Femur (tissue), 1 donor: ENCODE data around the gene ADGRA1.
"Not testable (repeated sequence)": the region's sequence is repeated elsewhere in the genome, so short reads cannot be mapped to it uniquely, and the experiment has no call there.

Experiments
- DNase-seq: peaks from one replicate; pipeline ENCODE4 v3.0.0-alpha.2; 2017

Gene ADGRA1

GRCh38 chr10:133166828-133167692 is 79.3 kb downstream of the ADGRA1 start:
- DNase-seq, result peak; percentile 60

GRCh38 chr10:133167693-133168616 is 80.2 kb downstream of the ADGRA1 start:
- no peak for DNase-seq

DNA sequence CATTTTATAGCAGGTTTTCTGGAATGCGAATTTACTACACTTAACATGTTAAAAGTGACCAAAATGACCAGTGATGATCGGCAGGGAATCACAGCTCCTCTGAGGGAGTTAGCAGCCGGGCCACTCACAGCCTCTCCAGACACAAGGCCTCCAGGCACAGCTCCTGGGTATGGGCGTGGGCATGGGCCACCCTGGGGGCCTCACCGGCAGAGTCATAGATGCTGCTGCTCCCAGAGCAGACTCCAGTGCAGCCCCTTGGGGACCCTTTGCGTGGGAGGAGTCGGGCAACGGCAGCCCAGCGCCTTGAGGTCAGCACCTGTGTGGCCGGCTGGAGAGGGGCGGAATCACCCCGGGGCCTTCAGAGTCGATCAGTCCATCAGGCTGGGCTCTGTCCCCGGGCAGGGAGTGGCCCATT is 80.9 kb downstream of the ADGRA1 start:
- no peak for DNase-seq

- no peak for DNase-seq
These were observed 81.6 kb downstream of the ADGRA1 start for GRCh38 chr10:133169173-133169947.

DNA sequence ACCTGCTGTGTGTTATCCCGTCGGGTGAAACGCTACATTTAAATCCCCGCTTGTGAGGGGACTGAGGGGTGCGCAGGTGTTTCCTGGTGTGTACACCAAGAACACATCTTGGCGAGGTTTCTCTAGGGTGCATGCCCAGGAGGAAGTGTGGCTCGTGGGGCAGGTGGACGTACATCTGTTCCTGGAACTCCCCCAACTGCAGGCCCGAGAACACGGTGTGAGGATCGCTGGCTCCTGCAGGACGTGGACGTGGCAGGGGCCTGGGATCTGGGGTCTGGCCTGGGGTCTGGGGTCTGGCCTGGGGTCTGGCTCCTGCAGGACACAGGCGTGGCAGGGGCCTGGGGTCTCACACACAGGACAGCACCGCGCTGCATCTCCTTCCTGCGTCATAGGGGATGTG is 82.4 kb downstream of the ADGRA1 start:
- no peak for DNase-seq

DNA sequence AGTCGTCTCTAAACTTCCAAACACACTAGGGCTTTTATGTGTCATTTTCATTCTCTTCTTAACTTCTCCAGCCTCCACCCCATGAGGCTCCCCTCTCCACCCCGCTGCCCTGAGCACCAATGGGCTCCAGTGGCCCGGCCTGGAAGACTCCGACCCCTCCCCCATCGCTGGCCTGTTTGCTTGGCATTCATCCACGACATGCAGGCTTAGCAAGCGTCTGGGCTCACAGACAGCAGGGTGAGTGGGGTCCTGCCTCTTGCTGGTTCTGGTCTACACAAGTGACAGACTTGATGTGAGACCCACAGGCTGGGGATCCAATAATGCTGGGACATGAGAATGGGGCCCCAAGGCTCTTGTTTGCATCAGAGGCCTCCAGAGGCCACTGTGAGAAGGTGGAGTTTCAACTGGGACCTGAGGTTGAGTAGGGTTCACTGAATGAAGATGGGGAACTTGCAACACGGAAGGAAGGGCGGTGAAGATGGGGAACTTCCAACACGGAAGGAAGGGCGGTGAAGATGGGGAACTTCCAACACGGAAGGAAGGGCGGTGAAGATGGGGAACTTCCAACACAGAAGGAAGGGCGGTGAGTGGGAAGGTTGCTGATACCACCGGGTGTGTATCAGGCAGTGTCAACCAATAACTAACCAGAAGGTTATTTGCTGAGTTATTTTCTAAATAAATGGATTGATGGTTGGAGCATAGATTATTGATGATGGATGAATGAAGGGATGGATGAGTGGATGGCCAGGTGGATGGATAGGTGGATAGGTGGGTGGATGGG is 86.3 kb downstream of the ADGRA1 start:
- no peak for DNase-seq

DNA sequence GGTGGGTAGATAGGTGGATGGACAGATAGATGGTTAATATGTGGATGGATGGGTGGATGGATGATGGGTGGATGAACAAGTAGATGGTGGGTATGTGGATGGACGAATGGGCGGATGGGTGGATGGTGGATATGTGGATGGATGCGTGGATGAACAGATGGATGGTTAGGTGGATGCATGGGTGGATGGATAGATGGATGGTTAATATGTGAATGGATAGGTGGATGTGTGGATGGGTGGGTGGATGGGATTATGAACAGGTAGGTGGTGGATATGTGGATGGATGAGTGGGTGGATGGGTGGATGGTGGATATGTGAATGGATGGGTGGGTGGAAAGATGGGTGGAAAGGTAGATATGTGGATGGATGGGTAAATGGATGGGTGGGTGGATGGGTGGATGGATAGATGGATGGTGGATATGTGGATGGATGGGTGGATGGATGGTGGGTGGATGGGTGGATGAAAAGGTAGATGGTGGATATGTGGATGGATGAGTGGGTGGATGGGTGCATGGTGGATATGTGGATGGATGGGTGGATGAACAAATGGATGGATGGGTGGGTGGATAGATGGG is 87.1 kb downstream of the ADGRA1 start:
- no peak for DNase-seq

- not testable (repeated sequence) for DNase-seq
These were observed 87.9 kb downstream of the ADGRA1 start for GRCh38 chr10:133175624-133176023.

DNA sequence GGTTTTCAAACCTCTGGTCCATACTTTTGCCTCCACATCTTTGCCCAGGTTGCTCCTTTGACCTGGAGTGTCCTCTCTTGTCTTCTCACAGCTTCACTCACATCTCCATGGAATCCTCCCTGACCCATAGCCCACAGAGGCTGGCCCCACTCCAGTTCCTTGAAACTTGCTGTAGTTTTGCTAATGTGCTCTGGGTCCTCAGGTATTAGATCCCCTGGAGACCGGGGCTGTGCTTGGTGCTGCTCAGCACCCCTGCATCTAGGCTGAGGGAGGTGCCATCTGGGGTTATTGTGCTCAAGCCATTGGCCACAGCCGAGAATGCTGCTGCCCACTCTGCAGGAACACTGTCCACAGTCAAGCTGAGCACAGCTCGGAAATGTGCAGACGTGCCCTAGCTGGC is 88.8 kb downstream of the ADGRA1 start:
- DNase-seq, result no peak

GRCh38 chr10:133177380-133178157 is 89.8 kb downstream of the ADGRA1 start:
- no peak for DNase-seq

DNA sequence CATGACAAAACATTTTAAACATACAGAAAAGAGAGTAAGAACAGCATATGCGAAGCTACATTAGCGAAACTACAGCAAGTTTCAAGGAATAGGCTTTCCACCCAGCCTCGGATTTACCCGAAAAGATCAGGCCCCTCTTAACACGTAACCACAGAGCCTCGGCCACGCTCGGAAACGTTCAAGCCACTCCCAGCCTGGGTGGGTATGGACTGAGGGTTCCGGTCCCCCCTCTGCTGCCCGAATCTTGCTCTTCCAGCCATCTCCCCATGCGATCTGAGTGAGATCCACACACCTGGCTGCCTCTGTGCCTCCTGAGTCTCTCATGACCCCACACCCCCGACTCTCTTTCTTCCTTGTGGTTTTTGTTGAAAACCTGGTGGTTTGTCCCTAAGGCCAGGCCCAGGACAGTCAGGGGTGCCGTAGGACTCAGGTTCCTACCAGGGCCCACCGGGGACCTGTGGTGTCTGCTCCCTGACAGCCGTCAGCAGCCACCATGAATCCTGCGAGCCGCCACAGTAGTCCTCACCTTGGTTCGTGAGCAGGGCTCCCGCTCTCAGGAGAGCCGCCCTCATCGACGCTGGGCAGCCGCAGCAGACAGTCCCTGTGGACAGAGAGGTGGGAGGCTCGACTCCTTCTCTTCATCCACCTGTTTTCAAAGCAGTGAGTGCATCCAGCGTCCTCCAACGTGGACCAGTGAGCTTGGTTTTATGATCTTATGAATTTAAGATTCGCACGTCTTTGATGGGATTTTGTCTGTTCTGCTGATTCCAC is 90.8 kb downstream of the ADGRA1 start:
- DNase-seq, result no peak

GRCh38 chr10:133179128-133179520 is 91.4 kb downstream of the ADGRA1 start:
- DNase-seq, result no peak

DNA sequence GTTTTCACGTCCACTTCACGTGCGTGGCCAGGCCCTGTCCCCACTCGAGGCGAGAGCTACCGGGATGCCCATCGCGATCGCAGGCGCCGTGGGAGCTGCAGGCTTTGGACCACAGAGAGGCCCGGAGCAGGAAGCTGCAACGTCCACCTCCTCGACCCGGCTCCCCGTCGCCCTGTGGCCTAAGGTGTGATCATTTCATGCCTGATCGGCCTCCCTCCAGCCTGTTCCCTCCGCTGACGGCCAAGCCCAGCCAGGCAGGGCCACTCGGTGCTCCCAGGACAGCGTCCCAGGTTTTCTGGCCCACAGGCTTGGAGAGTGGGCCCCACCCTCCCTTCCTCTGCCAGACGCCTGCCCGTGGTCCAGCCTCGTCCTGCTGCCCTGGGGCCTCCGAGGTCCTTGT is 91.9 kb downstream of the ADGRA1 start:
- DNase-seq, result no peak

DNA sequence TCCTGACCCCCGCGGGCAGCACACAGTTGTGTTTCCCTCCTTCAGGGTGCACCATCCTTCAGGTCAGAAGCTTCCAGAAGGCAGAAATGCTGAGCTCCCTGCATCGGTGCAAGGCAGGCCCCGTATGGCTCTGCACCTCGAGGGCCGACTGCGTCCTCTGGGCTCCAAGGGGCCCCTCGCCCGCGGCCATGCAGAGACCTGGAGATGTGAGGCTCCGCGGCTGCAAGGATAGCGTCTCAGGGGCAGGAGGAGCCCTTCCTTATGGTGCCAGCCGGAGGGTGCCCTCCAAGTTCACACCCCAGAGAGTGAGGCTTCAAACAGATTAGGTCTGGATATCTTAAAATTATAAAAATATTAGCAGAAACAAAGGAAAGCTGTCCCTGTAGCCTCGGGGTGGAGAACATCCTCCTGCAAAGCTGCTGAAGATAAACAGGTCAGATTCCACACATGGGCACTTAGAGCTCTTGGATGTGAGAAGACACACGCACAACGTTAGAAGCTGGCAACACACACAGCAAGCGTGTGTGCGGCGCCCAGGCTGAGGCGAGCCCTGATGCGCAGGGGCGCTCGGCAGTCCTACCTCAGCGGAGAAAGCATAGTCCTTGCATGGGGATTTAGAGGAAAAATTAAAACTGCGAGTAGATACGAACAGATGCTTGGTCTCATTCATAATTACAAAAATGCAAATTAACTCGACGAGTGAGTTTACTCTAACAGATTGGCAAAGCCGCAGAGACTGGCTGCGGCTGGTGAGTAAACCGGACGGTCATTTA is 92.7 kb downstream of the ADGRA1 start:
- no peak for DNase-seq

- DNase-seq, result no peak
These were observed 93.4 kb downstream of the ADGRA1 start for GRCh38 chr10:133180965-133181639.
